UCSD-AML1 (cell line): Measurements from ENCODE around the gene ALDH5A1.
A peak's percentile ranks its signal among the peaks of the same experiment; 100 is the strongest.

Experiments used
- DNase-seq: peaks from one replicate; lab custom pipeline; 2025; ENCODE audit not compliant: unreplicated experiment; lab: John Stamatoyannopoulos, UW

Gene ALDH5A1

GRCh38 chr6:24494821-24495795 is at the start of gene ALDH5A1:
Gene ALDH5A1, plus strand, starts transcription at chr6:24494969. Its CDS starts 28 bp downstream, at chr6:24494997.
- peak; percentile 87 for DNase-seq

- DNase-seq: no peak
Observed at GRCh38 chr6:24445704-24446103, 49.1 kb upstream of the ALDH5A1 start.

- DNase-seq: no peak
Observed at GRCh38 chr6:24446670-24447069, 48.1 kb upstream of the ALDH5A1 start.

GRCh38 chr6:24448396-24448795 is 46.4 kb upstream of the ALDH5A1 start:
- DNase-seq: no peak

GRCh38 chr6:24448828-24449525 is 45.8 kb upstream of the ALDH5A1 start:
- DNase-seq: no peak

- DNase-seq: no peak
Observed at GRCh38 chr6:24451581-24452388, 43.0 kb upstream of the ALDH5A1 start.

GRCh38 chr6:24453921-24454320 is 40.8 kb upstream of the ALDH5A1 start:
- DNase-seq: no peak

GRCh38 chr6:24454452-24454851 is 40.3 kb upstream of the ALDH5A1 start:
- no peak for DNase-seq

GRCh38 chr6:24455061-24455460 is 39.7 kb upstream of the ALDH5A1 start:
- no peak for DNase-seq

- DNase-seq: no peak
Observed at GRCh38 chr6:24458134-24458533, 36.6 kb upstream of the ALDH5A1 start.

- no peak for DNase-seq
Observed at GRCh38 chr6:24458941-24459340, 35.8 kb upstream of the ALDH5A1 start.

- DNase-seq: no peak
Observed at GRCh38 chr6:24460966-24461365, 33.8 kb upstream of the ALDH5A1 start.

GRCh38 chr6:24464253-24465038 is 30.3 kb upstream of the ALDH5A1 start:
- no peak for DNase-seq

GRCh38 chr6:24469811-24470210 is 25.0 kb upstream of the ALDH5A1 start:
- no peak for DNase-seq

GRCh38 chr6:24472181-24472580 is 22.6 kb upstream of the ALDH5A1 start:
- DNase-seq: no peak

- DNase-seq: no peak
Observed at GRCh38 chr6:24476631-24477030, 18.1 kb upstream of the ALDH5A1 start.

- DNase-seq: no peak
Observed at GRCh38 chr6:24477070-24477469, 17.7 kb upstream of the ALDH5A1 start.

GRCh38 chr6:24478903-24479302 is 15.9 kb upstream of the ALDH5A1 start:
- no peak for DNase-seq

GRCh38 chr6:24480705-24481104 is 14.1 kb upstream of the ALDH5A1 start:
- no peak for DNase-seq

- DNase-seq: no peak
Observed at GRCh38 chr6:24481449-24481848, 13.3 kb upstream of the ALDH5A1 start.
